ENCODE results near the gene PRG2. TPM values are rescaled to one million over a fixed set of nuclear protein-coding genes. Genes with fewer than 3 reads are reported as not detected.

Gene PRG2
- total and polyA plus RNA-seq, 2 donors (not counting 1 experiment from before 2014, with no cell fraction given) = 0.07 TPM; not detected in 1

DNA sequence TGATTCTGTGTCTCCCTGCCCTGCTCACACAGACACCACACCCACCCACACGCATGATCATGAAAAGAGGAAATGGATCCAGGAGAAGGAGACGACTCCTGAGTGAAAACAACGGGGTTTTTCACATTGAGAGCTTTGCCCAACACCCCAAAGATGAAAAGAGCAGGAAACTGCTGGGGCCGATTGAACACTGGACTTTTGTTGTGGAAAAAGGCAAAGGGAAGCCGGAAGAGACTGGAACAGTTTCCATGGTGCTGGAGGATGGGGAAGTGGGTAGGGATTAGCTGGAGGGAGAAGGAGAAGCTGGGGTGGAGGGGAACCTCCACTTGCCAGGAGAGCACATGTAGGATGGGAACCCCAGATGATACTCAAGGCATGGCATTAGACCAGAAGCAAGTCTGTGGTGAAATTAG lies 41.7 kb upstream of the PRG2 start:
- WGBS (ENCODE audit: insufficient coverage) = 50% methylated on average over 4 of the region's 5 CpGs
- intact Hi-C loops (cut with micrococcal nuclease) = no loop called here
- TF ChIP-seq, protein P1, sequence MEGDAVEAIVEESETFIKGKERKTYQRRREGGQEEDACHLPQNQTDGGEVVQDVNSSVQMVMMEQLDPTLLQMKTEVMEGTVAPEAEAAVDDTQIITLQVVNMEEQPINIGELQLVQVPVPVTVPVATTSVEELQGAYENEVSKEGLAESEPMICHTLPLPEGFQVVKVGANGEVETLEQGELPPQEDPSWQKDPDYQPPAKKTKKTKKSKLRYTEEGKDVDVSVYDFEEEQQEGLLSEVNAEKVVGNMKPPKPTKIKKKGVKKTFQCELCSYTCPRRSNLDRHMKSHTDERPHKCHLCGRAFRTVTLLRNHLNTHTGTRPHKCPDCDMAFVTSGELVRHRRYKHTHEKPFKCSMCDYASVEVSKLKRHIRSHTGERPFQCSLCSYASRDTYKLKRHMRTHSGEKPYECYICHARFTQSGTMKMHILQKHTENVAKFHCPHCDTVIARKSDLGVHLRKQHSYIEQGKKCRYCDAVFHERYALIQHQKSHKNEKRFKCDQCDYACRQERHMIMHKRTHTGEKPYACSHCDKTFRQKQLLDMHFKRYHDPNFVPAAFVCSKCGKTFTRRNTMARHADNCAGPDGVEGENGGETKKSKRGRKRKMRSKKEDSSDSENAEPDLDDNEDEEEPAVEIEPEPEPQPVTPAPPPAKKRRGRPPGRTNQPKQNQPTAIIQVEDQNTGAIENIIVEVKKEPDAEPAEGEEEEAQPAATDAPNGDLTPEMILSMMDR (IDR thresholded peaks at IDR 0.05) = no peak
- TF ChIP-seq EZH2 (IDR thresholded peaks at IDR 0.05; ENCODE audit: borderline replicate concordance, insufficient read depth, low read depth, low read length, poor library complexity, severe bottlenecking) = no peak
- Mint-ChIP-seq H3K27me3 (peaks cover 6% of the 10 kb centered on the region), H3K9me3 (ENCODE audit: insufficient read depth) (no peaks in the 10 kb centered on the region), H3K27ac (no peak overlapping the region), H3K4me3 (no peak overlapping the region), H3K4me1 (peaks cover 5% of the 10 kb centered on the region)
- H3K4me2 ChIP-seq (replicated peaks; ENCODE audit: low read depth, low read length, poor library complexity, severe bottlenecking) = no peak overlapping the region
- H2AFZ ChIP-seq (ENCODE audit: insufficient read depth, low read depth, low read length, poor library complexity, severe bottlenecking) = no peak overlapping the region
- POLR2A ChIA-PET = no interaction called here
- no peak overlapping the region for H3K9ac ChIP-seq (ENCODE audit: low read length)
- ATAC-seq (ENCODE audit: low read depth) (no peak), DNase-seq (no peak)
- no peaks in the 10 kb centered on the region for H3K9me3 ChIP-seq (ENCODE audit: control extremely low read depth in 1 of 3, control insufficient read depth in 2 of 3, insufficient read depth in 1 of 3, low read length in 2 of 3)
- H3K4me1 ChIP-seq (ENCODE audit: control insufficient read depth in 2 of 2, insufficient read depth in 2 of 2, low read length in 2 of 2) = peaks cover 2 to 4% of the 10 kb centered on the region in 2 donors
- CTCF ChIA-PET = interaction anchor here (2.9 kb wide), 1 partner anchor 25 kb away, joined by 20 read pairs; no protein-coding TSS in a partner anchor
- H4K20me1 ChIP-seq (ENCODE audit: control insufficient read depth, insufficient read depth, low read length, poor library complexity, severe bottlenecking) = no peaks in the 10 kb centered on the region
- no peaks in the 10 kb centered on the region for H3K36me3 ChIP-seq (replicated peaks in 1 of 2; ENCODE audit: control extremely low read depth in 1 of 2, control insufficient read depth in 1 of 2, extremely low read depth in 1 of 2, insufficient read depth in 2 of 2, low read length in 1 of 2)
- no peaks in the 10 kb centered on the region for H3K79me2 ChIP-seq (ENCODE audit: control insufficient read depth, insufficient read depth, low read length)
- H3K27ac ChIP-seq (ENCODE audit: low read length in 2 of 2) = no peak overlapping the region
- H3K4me3 ChIP-seq (ENCODE audit: control extremely low read depth in 1 of 5, extremely low read depth in 1 of 5, insufficient read depth in 1 of 5, low read depth in 2 of 5, low read length in 4 of 5) = no peak overlapping the region
- H3K27me3 ChIP-seq (replicated peaks in 1 of 4; ENCODE audit: control extremely low read depth in 1 of 4, control insufficient read depth in 3 of 4, insufficient read depth in 4 of 4, low read length in 3 of 4) = no peaks in the 10 kb centered on the region

DNA sequence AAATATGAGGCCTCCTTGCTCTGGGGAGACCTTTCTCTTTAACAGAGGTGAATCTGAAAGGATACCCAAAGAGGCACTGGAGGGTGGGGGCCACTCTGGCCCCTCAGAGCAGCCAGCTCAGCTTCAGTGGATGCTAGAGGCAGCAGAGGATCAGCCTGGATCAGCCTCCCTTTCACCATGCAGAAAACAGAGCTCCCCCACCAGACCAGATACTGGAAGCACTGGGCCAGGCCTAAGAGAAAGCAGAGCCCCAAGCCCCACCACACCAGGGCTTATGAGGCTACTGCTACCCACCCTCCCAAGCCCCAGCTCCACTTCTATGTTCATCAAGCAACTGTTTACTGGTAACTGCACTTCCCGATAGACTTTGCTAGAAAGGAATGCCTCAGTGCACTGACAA lies 40.5 kb upstream of the PRG2 start:
- no peak overlapping the region for H2AFZ ChIP-seq (ENCODE audit: insufficient read depth, low read depth, low read length, poor library complexity, severe bottlenecking)
- CTCF ChIA-PET = interaction anchor here (0.8 to 2.9 kb wide), 6 partner anchors 27 to 95 kb away, joined by 3 to 20 read pairs (median 4); partner anchors contain the start of gene RTN4RL2
- Mint-ChIP-seq H3K27ac (no peak overlapping the region), H3K4me1 (peaks cover 16% of the 10 kb centered on the region), H3K4me3 (no peak overlapping the region), H3K9me3 (ENCODE audit: insufficient read depth) (no peaks in the 10 kb centered on the region), H3K27me3 (peaks cover 3% of the 10 kb centered on the region)
- peaks cover 8 to 14% of the 10 kb centered on the region in 2 donors for H3K4me1 ChIP-seq (ENCODE audit: control insufficient read depth in 2 of 2, insufficient read depth in 2 of 2, low read length in 2 of 2)
- no peak for DNase-seq
- POLR2A ChIA-PET = no interaction called here
- H4K20me1 ChIP-seq (ENCODE audit: control insufficient read depth, insufficient read depth, low read length, poor library complexity, severe bottlenecking) = no peaks in the 10 kb centered on the region
- H3K27me3 ChIP-seq (replicated peaks in 1 of 4; ENCODE audit: control extremely low read depth in 1 of 4, control insufficient read depth in 3 of 4, insufficient read depth in 4 of 4, low read length in 3 of 4) = no peaks in the 10 kb centered on the region
- H3K4me3 ChIP-seq (ENCODE audit: control extremely low read depth in 1 of 5, extremely low read depth in 1 of 5, insufficient read depth in 1 of 5, low read depth in 2 of 5, low read length in 4 of 5) = no peak overlapping the region
- H3K36me3 ChIP-seq (replicated peaks in 1 of 2; ENCODE audit: control extremely low read depth in 1 of 2, control insufficient read depth in 1 of 2, extremely low read depth in 1 of 2, insufficient read depth in 2 of 2, low read length in 1 of 2) = no peaks in the 10 kb centered on the region
- intact Hi-C loops (cut with micrococcal nuclease) = no loop called here
- no peaks in the 10 kb centered on the region for H3K79me2 ChIP-seq (ENCODE audit: control insufficient read depth, insufficient read depth, low read length)
- H3K4me2 ChIP-seq (replicated peaks; ENCODE audit: low read depth, low read length, poor library complexity, severe bottlenecking) = no peak overlapping the region
- H3K9me3 ChIP-seq (ENCODE audit: control extremely low read depth in 1 of 3, control insufficient read depth in 2 of 3, insufficient read depth in 1 of 3, low read length in 2 of 3) = no peaks in the 10 kb centered on the region
- TF ChIP-seq EZH2 (IDR thresholded peaks at IDR 0.05; ENCODE audit: borderline replicate concordance, insufficient read depth, low read depth, low read length, poor library complexity, severe bottlenecking) = no peak
- TF ChIP-seq, protein P1 (IDR thresholded peaks at IDR 0.05) = no peak
- H3K9ac ChIP-seq (ENCODE audit: low read length) = no peak overlapping the region
- ATAC-seq (ENCODE audit: low read depth) = no peak
- WGBS (ENCODE audit: insufficient coverage) = 100% methylated on average over 1 of the region's 1 CpG
- H3K27ac ChIP-seq (ENCODE audit: low read length in 2 of 2) = no peak overlapping the region

All from B cell (primary cell).